ENCODE data around the gene FBXL17. TPM values are rescaled to one million over a fixed set of nuclear protein-coding genes. Genes with fewer than 3 reads are reported as not detected.
"Not testable (repeated sequence)": the region's sequence is repeated elsewhere in the genome, so short reads cannot be mapped to it uniquely, and the experiment has no call there.

The FBXL17 gene
- total and polyA plus RNA-seq, 7 donors = 6.2 to 36.1 (median 30.3) TPM

DNA sequence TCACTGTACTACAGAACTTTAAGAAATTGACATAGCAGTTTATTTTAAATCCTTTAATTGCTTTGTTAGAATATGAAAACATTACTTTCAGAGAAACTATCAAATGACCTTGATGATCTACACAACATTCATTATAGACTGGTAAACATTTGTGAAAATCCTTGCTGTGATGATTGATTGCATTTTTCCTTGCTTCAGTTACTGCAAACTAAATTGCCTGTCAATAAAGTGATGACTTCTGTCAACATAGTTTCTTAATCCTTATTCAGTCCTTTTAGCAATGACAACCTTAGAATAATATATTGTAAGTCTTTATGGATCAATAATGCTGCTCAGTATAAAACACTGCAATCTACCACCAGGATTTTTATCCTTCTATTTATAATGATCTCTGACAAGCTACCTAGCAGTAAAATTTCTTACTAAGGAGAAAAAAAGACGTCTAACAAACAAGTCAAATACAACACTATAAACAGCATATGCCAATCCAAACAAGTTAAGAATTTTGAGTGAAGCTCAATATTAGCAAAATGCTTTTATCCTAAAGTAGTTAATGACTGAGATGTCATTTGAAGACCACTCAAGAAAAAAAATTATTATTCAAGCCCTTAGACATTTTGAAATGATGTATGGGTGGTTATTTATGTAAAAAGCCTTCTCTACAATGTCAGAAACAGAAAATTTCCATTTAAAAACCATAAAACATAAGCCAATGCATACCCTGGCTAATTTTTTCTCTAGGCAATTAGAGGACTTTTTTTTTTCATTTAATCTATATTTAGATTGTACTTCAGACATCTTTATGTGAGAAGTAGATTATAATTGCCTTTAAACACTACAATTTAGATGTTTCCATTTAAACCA, 105.5 kb downstream of the FBXL17 start:
- TF ChIP-seq, protein P1, sequence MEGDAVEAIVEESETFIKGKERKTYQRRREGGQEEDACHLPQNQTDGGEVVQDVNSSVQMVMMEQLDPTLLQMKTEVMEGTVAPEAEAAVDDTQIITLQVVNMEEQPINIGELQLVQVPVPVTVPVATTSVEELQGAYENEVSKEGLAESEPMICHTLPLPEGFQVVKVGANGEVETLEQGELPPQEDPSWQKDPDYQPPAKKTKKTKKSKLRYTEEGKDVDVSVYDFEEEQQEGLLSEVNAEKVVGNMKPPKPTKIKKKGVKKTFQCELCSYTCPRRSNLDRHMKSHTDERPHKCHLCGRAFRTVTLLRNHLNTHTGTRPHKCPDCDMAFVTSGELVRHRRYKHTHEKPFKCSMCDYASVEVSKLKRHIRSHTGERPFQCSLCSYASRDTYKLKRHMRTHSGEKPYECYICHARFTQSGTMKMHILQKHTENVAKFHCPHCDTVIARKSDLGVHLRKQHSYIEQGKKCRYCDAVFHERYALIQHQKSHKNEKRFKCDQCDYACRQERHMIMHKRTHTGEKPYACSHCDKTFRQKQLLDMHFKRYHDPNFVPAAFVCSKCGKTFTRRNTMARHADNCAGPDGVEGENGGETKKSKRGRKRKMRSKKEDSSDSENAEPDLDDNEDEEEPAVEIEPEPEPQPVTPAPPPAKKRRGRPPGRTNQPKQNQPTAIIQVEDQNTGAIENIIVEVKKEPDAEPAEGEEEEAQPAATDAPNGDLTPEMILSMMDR (IDR thresholded peaks at IDR 0.05) = no peak
- no peaks in the 10 kb centered on the region for H3K36me3 ChIP-seq (ENCODE audit: insufficient read depth in 1 of 2, low read depth in 1 of 2)
- no peaks in the 10 kb centered on the region for H3K9me3 ChIP-seq
- no peaks in the 10 kb centered on the region for H3K27me3 ChIP-seq (ENCODE audit: insufficient read depth in 3 of 3, low read length in 2 of 3)
- no peak for DNase-seq
- 77 to 85% (median 83%) methylated on average over 1 of the region's 1 CpG for WGBS, 3 donors
- H3K4me1 ChIP-seq = peaks cover 9% of the 10 kb centered on the region
- intact Hi-C loops (cut with DNase I) = no loop called here
- H3K27ac ChIP-seq = no peak overlapping the region
- ATAC-seq = no peak
- H3K4me3 ChIP-seq = no peak overlapping the region

DNA sequence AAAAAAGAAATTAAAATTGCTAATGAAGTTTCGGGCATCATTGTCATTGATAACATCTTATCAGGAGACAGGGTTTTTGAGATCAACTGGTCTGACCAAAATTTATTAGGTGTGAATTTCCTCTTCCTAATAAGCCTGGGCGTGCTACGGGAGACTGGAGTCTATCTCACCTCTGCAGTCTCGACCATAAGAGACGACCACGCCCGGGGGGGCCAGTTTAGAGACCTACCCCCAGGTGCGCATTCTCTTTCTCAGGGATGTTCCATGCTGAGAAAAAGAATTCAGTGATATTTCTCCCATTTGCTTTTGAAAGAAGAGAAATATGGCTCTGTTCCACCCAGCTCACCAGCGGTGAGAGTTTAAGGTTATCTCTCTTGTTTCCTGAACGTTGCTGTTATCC, 107.8 kb downstream of the FBXL17 start:
- not testable (repeated sequence) for DNase-seq, H3K9me3 ChIP-seq

DNA sequence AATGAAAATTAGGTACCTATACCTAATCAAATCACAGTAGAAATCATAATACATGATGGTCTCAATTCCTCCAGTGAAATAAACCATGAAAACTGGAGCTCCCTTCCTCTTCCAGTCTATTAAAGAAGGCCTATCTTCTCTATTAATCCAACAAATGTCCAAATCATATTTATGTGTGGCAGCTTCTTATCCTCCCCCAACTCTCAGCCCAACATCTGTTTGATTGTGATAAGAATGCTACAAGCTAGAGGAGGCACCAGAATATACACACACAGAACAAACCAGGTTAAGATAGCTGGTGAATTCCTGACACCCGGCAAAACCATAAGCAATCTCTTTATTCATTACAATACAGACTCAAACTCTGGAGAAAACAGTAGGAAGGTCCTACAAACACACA, 110.8 kb downstream of the FBXL17 start:
- H3K4me3 ChIP-seq = no peak overlapping the region
- WGBS, 3 donors = 94 to 97% (median 96%) methylated on average over 1 of the region's 1 CpG

More for the DNA sequence above, 107.8 kb downstream of the FBXL17 start:
- H3K27ac ChIP-seq; ATAC-seq; H3K4me3 ChIP-seq; H3K4me1 ChIP-seq; H3K36me3 ChIP-seq (ENCODE audit: insufficient read depth in 1 of 2, low read depth in 1 of 2); intact Hi-C loops (cut with DNase I); H3K27me3 ChIP-seq (ENCODE audit: insufficient read depth in 3 of 3, low read length in 2 of 3): not testable (repeated sequence)
- 95 to 97% (median 96%) methylated on average over 10 of the region's 10 CpGs for WGBS, 3 donors

DNA sequence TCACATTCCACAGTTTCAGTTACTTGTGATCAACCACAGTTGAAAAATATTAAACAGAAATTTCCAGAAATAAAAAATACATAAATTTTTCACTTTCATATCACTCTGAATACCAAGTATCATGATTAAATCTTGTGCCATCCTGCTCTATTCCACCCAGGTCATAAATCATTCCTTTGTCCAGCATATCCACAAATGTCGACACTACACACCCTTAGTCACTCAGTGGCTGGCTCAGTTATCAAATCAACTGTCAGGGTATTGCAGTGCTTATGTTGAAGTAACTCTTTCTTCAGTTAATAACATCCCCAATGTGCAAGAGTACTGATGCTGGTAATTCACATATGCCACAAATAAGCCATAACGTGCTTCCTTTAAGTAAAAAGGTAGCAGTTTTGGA, 115.7 kb downstream of the FBXL17 start:
- ATAC-seq = peak; percentile 90 to 97 (median 96)

More for the DNA sequence above, 110.8 kb downstream of the FBXL17 start:
- H3K27ac ChIP-seq = no peak overlapping the region
- H3K9me3 ChIP-seq = no peaks in the 10 kb centered on the region
- ATAC-seq (no peak), DNase-seq (no peak)
- intact Hi-C loops (cut with DNase I) = no loop called here
- H3K36me3 ChIP-seq (ENCODE audit: insufficient read depth in 1 of 2, low read depth in 1 of 2) = no peaks in the 10 kb centered on the region
- TF ChIP-seq, protein P1 (IDR thresholded peaks at IDR 0.05) = no peak
- H3K4me1 ChIP-seq = peaks cover 5% of the 10 kb centered on the region
- no peaks in the 10 kb centered on the region for H3K27me3 ChIP-seq (ENCODE audit: insufficient read depth in 3 of 3, low read length in 2 of 3)

DNA sequence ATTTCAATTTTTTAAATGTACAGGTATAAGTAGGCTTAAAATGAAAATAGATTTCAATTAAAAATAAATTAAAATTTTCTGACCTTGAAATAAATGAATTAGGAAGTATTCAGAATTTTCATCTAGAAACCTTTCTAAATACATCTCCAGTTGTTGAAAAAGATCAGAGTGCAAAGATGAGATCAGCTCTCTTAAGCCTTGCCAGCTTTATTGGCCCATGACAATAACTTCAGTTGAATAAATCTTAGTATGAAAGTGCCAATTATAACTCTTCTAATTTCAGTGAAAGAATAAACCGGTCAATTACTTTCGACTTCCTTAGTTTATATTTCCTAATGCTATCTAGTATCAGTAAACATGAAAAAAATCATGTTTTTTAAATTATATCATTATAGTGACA, 117.4 kb downstream of the FBXL17 start:
- DNase-seq (no peak), ATAC-seq (no peak)
- TF ChIP-seq, protein P1 (IDR thresholded peaks at IDR 0.05) = no peak
- no peak overlapping the region for H3K4me3 ChIP-seq
- H3K36me3 ChIP-seq (ENCODE audit: insufficient read depth in 1 of 2, low read depth in 1 of 2) = no peaks in the 10 kb centered on the region
- no peaks in the 10 kb centered on the region for H3K27me3 ChIP-seq (ENCODE audit: insufficient read depth in 3 of 3, low read length in 2 of 3)
- no peak overlapping the region for H3K27ac ChIP-seq
- 22 to 49% (median 28%) methylated on average over 2 of the region's 2 CpGs for WGBS, 3 donors
- H3K4me1 ChIP-seq = peaks cover 28% of the 10 kb centered on the region
- no peaks in the 10 kb centered on the region for H3K9me3 ChIP-seq
- intact Hi-C loops (cut with DNase I) = loop anchor here in 1 of 2 donors (5.0 kb wide), 1 partner anchor 78 kb away; no protein-coding TSS in a partner anchor

More for the DNA sequence above, 115.7 kb downstream of the FBXL17 start:
- Histone ChIP-seq H3K27ac (no peak overlapping the region), H3K4me3 (no peak overlapping the region), H3K36me3 (ENCODE audit: insufficient read depth in 1 of 2, low read depth in 1 of 2) (no peaks in the 10 kb centered on the region), H3K27me3 (ENCODE audit: insufficient read depth in 3 of 3, low read length in 2 of 3) (no peaks in the 10 kb centered on the region), H3K9me3 (no peaks in the 10 kb centered on the region), H3K4me1 (peaks cover 17% of the 10 kb centered on the region)
- DNase-seq = no peak
- TF ChIP-seq, protein P1 (IDR thresholded peaks at IDR 0.05) = no peak
- intact Hi-C loops (cut with DNase I) = loop anchor here in 1 of 2 donors (5.0 kb wide), 1 partner anchor 1214 kb away; no protein-coding TSS in a partner anchor
- WGBS, 3 donors = 61 to 71% (median 67%) methylated on average over 2 of the region's 2 CpGs

Measured in psoas muscle (tissue), 8 donors.